Measurements from ENCODE around the gene CFAP221.
"Not testable (repeated sequence)": the region's sequence is repeated elsewhere in the genome, so short reads cannot be mapped to it uniquely, and the experiment has no call there.

Gene CFAP221

GRCh38 chr2:119580550-119581072 lies 36.4 kb downstream of the CFAP221 start:
- FAIRE-seq (no peak), DNase-seq (ENCODE audit: extremely low spot score, insufficient read length, low read depth) (no peak)

GRCh38 chr2:119583291-119583690 lies 39.0 kb downstream of the CFAP221 start:
- FAIRE-seq (no peak), DNase-seq (ENCODE audit: extremely low spot score, insufficient read length, low read depth) (no peak)

- FAIRE-seq (no peak), DNase-seq (ENCODE audit: extremely low spot score, insufficient read length, low read depth) (no peak)
Measured at GRCh38 chr2:119584469-119584868, 40.2 kb downstream of the CFAP221 start.

GRCh38 chr2:119586085-119586484 lies 41.8 kb downstream of the CFAP221 start:
- DNase-seq (ENCODE audit: extremely low spot score, insufficient read length, low read depth) (no peak), FAIRE-seq (no peak)

- DNase-seq (ENCODE audit: extremely low spot score, insufficient read length, low read depth), result no peak
- FAIRE-seq, result no peak
Measured at GRCh38 chr2:119590873-119591272, 46.6 kb downstream of the CFAP221 start.

GRCh38 chr2:119591523-119591922 lies 47.3 kb downstream of the CFAP221 start:
- DNase-seq (ENCODE audit: extremely low spot score, insufficient read length, low read depth) (no peak), FAIRE-seq (no peak)

- FAIRE-seq (no peak), DNase-seq (ENCODE audit: extremely low spot score, insufficient read length, low read depth) (no peak)
Measured at GRCh38 chr2:119592436-119592835, 48.2 kb downstream of the CFAP221 start.

- DNase-seq (ENCODE audit: extremely low spot score, insufficient read length, low read depth) (no peak), FAIRE-seq (no peak)
Measured at GRCh38 chr2:119596638-119597037, 52.4 kb downstream of the CFAP221 start.

- no peak for FAIRE-seq
- no peak for DNase-seq (ENCODE audit: extremely low spot score, insufficient read length, low read depth)
Measured at GRCh38 chr2:119598596-119599263, 54.5 kb downstream of the CFAP221 start.

GRCh38 chr2:119599384-119599783 lies 55.1 kb downstream of the CFAP221 start:
- no peak for DNase-seq (ENCODE audit: extremely low spot score, insufficient read length, low read depth)
- no peak for FAIRE-seq

GRCh38 chr2:119605096-119605495 lies 60.8 kb downstream of the CFAP221 start:
- no peak for FAIRE-seq

GRCh38 chr2:119606674-119607073 lies 62.4 kb downstream of the CFAP221 start:
- no peak for FAIRE-seq
- no peak for DNase-seq (ENCODE audit: extremely low spot score, insufficient read length, low read depth)

More at GRCh38 chr2:119605096-119605495, 60.8 kb downstream of the CFAP221 start:
- DNase-seq (ENCODE audit: extremely low spot score, insufficient read length, low read depth), result no peak

- no peak for DNase-seq (ENCODE audit: extremely low spot score, insufficient read length, low read depth)
Measured at GRCh38 chr2:119608553-119608952, 64.3 kb downstream of the CFAP221 start.

GRCh38 chr2:119609337-119609736 lies 65.1 kb downstream of the CFAP221 start:
- FAIRE-seq (no peak), DNase-seq (ENCODE audit: extremely low spot score, insufficient read length, low read depth) (no peak)

More at GRCh38 chr2:119608553-119608952, 64.3 kb downstream of the CFAP221 start:
- FAIRE-seq, result no peak

GRCh38 chr2:119614140-119614539 lies 69.9 kb downstream of the CFAP221 start:
- not testable (repeated sequence) for DNase-seq (ENCODE audit: extremely low spot score, insufficient read length, low read depth); FAIRE-seq

GRCh38 chr2:119616421-119616820 lies 72.2 kb downstream of the CFAP221 start:
- FAIRE-seq (no peak), DNase-seq (ENCODE audit: extremely low spot score, insufficient read length, low read depth) (no peak)

GRCh38 chr2:119617455-119617854 lies 73.2 kb downstream of the CFAP221 start:
- FAIRE-seq (no peak), DNase-seq (ENCODE audit: extremely low spot score, insufficient read length, low read depth) (no peak)

GRCh38 chr2:119618725-119619124 lies 74.5 kb downstream of the CFAP221 start:
- not testable (repeated sequence) for DNase-seq (ENCODE audit: extremely low spot score, insufficient read length, low read depth); FAIRE-seq

GRCh38 chr2:119625226-119625625 lies 81.0 kb downstream of the CFAP221 start:
- DNase-seq (ENCODE audit: extremely low spot score, insufficient read length, low read depth) (no peak), FAIRE-seq (no peak)

GRCh38 chr2:119629323-119629825 lies 85.1 kb downstream of the CFAP221 start:
- FAIRE-seq, result no peak
- no peak for DNase-seq (ENCODE audit: extremely low spot score, insufficient read length, low read depth)

- DNase-seq (ENCODE audit: extremely low spot score, insufficient read length, low read depth), result no peak
- no peak for FAIRE-seq
Measured at GRCh38 chr2:119630121-119630520, 85.9 kb downstream of the CFAP221 start.

GRCh38 chr2:119637371-119637770 lies 93.1 kb downstream of the CFAP221 start:
- DNase-seq (ENCODE audit: extremely low spot score, insufficient read length, low read depth) (no peak), FAIRE-seq (no peak)
